Measurements from ENCODE around the gene KIF1A.

GRCh38 chr2:240782886-240783818, 36.9 kb downstream of the KIF1A start:
- TF ChIP-seq CTCF (IDR thresholded peaks at IDR 0.05 in 2 of 3, conservative IDR thresholded peaks at IDR 0.05 in 1 of 3; ENCODE audit: control insufficient read depth in 2 of 3, extremely low read depth in 1 of 3, insufficient read depth in 1 of 3, low read depth in 3 of 3, low read length in 3 of 3) (no peak), TCF7 (IDR thresholded peaks at IDR 0.05; ENCODE audit: borderline replicate concordance) (no peak), TBL1XR1 (IDR thresholded peaks at IDR 0.05; ENCODE audit: low read depth, low read length) (no peak), ATF2 (IDR thresholded peaks at IDR 0.05; ENCODE audit: low read length) (no peak), TAF1 (IDR thresholded peaks at IDR 0.05; ENCODE audit: borderline replicate concordance, low read depth, low read length) (no peak), RCOR1 (conservative IDR thresholded peaks at IDR 0.05; ENCODE audit: low read depth, low read length) (no peak), ZNF384 (IDR thresholded peaks at IDR 0.05; ENCODE audit: borderline replicate concordance, low read depth, low read length) (no peak), EZH2 (IDR thresholded peaks at IDR 0.05; ENCODE audit: borderline replicate concordance, control insufficient read depth, low read depth, low read length) (no peak), CREM (IDR thresholded peaks at IDR 0.05; ENCODE audit: low read depth) (no peak), RAD21 (IDR thresholded peaks at IDR 0.05; ENCODE audit: insufficient read depth, low read depth, low read length) (no peak)
